ENCODE measurements around the gene ZNF592. TPM values are rescaled to one million over a fixed set of nuclear protein-coding genes. Genes with fewer than 3 reads are reported as not detected.

Gene ZNF592
- polyA plus RNA-seq, 1 donor (not counting 4 experiments of a cell fraction or from before 2014, with no cell fraction given) = 4.1 TPM

DNA sequence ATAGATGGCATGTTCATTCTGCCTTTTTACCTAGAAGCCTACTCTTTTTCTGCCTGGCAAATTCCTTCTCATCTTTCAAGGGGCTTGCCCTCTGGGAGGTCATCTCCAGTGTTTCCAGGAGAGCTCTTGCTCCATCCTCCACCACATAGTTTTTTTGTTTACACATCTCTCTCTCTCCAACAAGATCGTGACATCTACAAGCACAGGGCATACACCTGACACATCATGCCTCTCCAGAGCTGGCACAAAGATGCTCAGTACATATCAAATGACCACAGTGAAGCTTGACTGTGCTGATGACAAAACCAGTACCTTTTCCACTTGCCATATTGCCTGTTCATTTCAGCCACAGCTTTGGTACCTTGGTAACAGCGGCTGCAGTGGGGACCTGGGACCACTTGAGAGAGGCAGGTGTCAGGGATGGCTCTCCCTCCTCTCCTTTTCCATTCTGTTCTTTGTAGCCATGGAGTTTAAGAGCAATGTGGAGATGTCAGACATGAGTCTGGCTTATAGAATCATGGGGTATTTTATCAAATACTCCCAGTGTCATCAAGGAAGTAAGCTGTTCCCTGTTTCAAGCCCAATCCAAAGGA, 84.2 kb downstream of the ZNF592 start:
- H3K9ac ChIP-seq (ENCODE audit: control insufficient read depth, extremely low read depth, insufficient read depth, low read length) = no peak overlapping the region
- H3K4me3 ChIP-seq (ENCODE audit: control insufficient read depth in 2 of 3, extremely low read depth in 1 of 3, insufficient read depth in 2 of 3, low read depth in 1 of 3, low read length in 3 of 3) = no peak overlapping the region
- no peaks in the 10 kb centered on the region for H3K4me1 ChIP-seq (ENCODE audit: control insufficient read depth, extremely low read depth, insufficient read depth, low read length)
- H4K20me1 ChIP-seq (ENCODE audit: control insufficient read depth, extremely low read depth, insufficient read depth, low read length) = no peaks in the 10 kb centered on the region
- H2AFZ ChIP-seq (ENCODE audit: control insufficient read depth, low read length) = no peak overlapping the region
- H3K27ac ChIP-seq (ENCODE audit: control insufficient read depth, insufficient read depth, low read length) = no peak overlapping the region
- dilution Hi-C loops (cut with MboI; ENCODE audit: extremely low pct_ligation_motif_present, low sequenced_read_pairs) = no loop called here
- no peak for TF ChIP-seq EZH2 (IDR thresholded peaks at IDR 0.05; ENCODE audit: low read length)
- TF ChIP-seq, protein P1, sequence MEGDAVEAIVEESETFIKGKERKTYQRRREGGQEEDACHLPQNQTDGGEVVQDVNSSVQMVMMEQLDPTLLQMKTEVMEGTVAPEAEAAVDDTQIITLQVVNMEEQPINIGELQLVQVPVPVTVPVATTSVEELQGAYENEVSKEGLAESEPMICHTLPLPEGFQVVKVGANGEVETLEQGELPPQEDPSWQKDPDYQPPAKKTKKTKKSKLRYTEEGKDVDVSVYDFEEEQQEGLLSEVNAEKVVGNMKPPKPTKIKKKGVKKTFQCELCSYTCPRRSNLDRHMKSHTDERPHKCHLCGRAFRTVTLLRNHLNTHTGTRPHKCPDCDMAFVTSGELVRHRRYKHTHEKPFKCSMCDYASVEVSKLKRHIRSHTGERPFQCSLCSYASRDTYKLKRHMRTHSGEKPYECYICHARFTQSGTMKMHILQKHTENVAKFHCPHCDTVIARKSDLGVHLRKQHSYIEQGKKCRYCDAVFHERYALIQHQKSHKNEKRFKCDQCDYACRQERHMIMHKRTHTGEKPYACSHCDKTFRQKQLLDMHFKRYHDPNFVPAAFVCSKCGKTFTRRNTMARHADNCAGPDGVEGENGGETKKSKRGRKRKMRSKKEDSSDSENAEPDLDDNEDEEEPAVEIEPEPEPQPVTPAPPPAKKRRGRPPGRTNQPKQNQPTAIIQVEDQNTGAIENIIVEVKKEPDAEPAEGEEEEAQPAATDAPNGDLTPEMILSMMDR (optimal IDR thresholded peaks at IDR 0.05 in 1 of 3, IDR thresholded peaks at IDR 0.05 in 1 of 3, conservative IDR thresholded peaks at IDR 0.05 in 1 of 3; ENCODE audit: extremely low read depth in 1 of 3, insufficient read depth in 2 of 3, low read length in 3 of 3) = no peak
- DNase-seq (ENCODE audit: low read depth, low spot score) (no peak), FAIRE-seq (no peak)
- H3K27me3 ChIP-seq (ENCODE audit: control insufficient read depth, extremely low read depth, insufficient read depth, low read length) = peaks cover 10% of the 10 kb centered on the region
- H3K9me1 ChIP-seq (ENCODE audit: control insufficient read depth, extremely low read depth, insufficient read depth, low read length) = no peaks in the 10 kb centered on the region
- no peaks in the 10 kb centered on the region for H3K36me3 ChIP-seq (ENCODE audit: control insufficient read depth in 2 of 2, extremely low read depth in 1 of 2, insufficient read depth in 2 of 2, low read length in 2 of 2)
- H3K9me3 ChIP-seq (ENCODE audit: control insufficient read depth, low read depth, low read length) = no peaks in the 10 kb centered on the region
- no peak overlapping the region for H3K4me2 ChIP-seq (ENCODE audit: control insufficient read depth, extremely low read depth, insufficient read depth, low read depth, low read length)
- H3K79me2 ChIP-seq (ENCODE audit: control insufficient read depth, insufficient read depth, low read length) = no peaks in the 10 kb centered on the region

DNA sequence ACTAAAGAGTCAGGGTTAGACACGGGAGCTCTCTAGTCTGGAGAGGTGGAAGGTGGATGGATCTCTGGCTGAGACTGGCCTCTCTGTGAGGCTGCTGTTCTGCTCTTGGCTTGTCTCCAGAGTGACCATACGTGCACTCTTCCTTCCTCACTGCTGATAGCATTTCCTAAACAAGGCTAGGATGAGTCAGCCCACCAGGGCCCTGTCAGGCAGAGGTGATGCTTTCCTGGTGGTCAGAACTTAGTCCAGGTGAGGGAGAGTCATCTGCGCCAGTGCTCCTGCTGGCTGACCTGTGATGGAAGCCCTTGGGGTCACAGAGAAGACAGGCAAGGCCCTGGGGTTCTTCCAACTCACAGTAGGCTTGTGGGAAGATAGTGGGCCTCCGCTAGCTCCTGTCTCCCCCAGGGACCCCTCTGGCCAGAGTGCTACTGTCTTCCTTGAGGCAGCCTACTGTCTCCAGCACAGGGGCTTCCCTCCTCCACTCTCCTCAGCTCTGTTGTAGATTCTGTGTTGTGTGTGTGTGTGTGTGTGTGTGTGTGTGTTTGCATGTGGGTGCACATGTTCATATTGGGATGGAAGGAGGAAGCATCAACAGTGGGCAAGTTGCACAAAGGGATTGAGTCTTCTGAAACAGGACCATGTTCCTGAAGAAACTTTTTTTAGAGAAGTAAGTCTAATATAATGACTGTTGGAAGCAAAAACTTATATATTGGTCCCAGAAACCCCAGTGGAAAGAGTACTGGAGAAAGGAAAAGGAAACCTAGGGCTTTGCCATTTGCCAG, 85.2 kb downstream of the ZNF592 start:
- no peaks in the 10 kb centered on the region for H3K36me3 ChIP-seq (ENCODE audit: control insufficient read depth in 2 of 2, extremely low read depth in 1 of 2, insufficient read depth in 2 of 2, low read length in 2 of 2)
- H3K4me1 ChIP-seq (ENCODE audit: control insufficient read depth, extremely low read depth, insufficient read depth, low read length) = no peaks in the 10 kb centered on the region
- H3K4me3 ChIP-seq (ENCODE audit: control insufficient read depth in 2 of 3, extremely low read depth in 1 of 3, insufficient read depth in 2 of 3, low read depth in 1 of 3, low read length in 3 of 3) = no peak overlapping the region
- H3K9me1 ChIP-seq (ENCODE audit: control insufficient read depth, extremely low read depth, insufficient read depth, low read length) = no peaks in the 10 kb centered on the region
- dilution Hi-C loops (cut with MboI; ENCODE audit: extremely low pct_ligation_motif_present, low sequenced_read_pairs) = no loop called here
- no peak overlapping the region for H3K9ac ChIP-seq (ENCODE audit: control insufficient read depth, extremely low read depth, insufficient read depth, low read length)
- DNase-seq (ENCODE audit: low read depth, low spot score) (no peak), FAIRE-seq (no peak)
- no peak overlapping the region for H3K27ac ChIP-seq (ENCODE audit: control insufficient read depth, insufficient read depth, low read length)
- no peak overlapping the region for H3K4me2 ChIP-seq (ENCODE audit: control insufficient read depth, extremely low read depth, insufficient read depth, low read depth, low read length)
- no peak overlapping the region for H2AFZ ChIP-seq (ENCODE audit: control insufficient read depth, low read length)
- TF ChIP-seq, protein P1 (optimal IDR thresholded peaks at IDR 0.05 in 1 of 3, IDR thresholded peaks at IDR 0.05 in 1 of 3, conservative IDR thresholded peaks at IDR 0.05 in 1 of 3; ENCODE audit: extremely low read depth in 1 of 3, insufficient read depth in 2 of 3, low read length in 3 of 3) = no peak
- TF ChIP-seq EZH2 (IDR thresholded peaks at IDR 0.05; ENCODE audit: low read length) = no peak
- H3K79me2 ChIP-seq (ENCODE audit: control insufficient read depth, insufficient read depth, low read length) = no peaks in the 10 kb centered on the region
- no peaks in the 10 kb centered on the region for H3K9me3 ChIP-seq (ENCODE audit: control insufficient read depth, low read depth, low read length)
- peaks cover 15% of the 10 kb centered on the region for H3K27me3 ChIP-seq (ENCODE audit: control insufficient read depth, extremely low read depth, insufficient read depth, low read length)
- H4K20me1 ChIP-seq (ENCODE audit: control insufficient read depth, extremely low read depth, insufficient read depth, low read length) = no peaks in the 10 kb centered on the region

Data from keratinocyte (primary cell).